Osteoblast (primary cell): ENCODE results near the gene GPR85. TPM values are rescaled to one million over a fixed set of nuclear protein-coding genes. Genes with fewer than 3 reads are reported as not detected.
A peak's percentile ranks its signal among the peaks of the same experiment; 100 is the strongest.

Experiments
- DNase-seq: peaks from one replicate; pipeline ENCODE4 v3.0.0; 2011; ENCODE audit warnings: low spot score, mixed read lengths; ENCODE audit not compliant: insufficient read length; ENCODE audit errors: missing footprints
- H2AFZ ChIP-seq: 2 replicates; pipeline ENCODE4 v1.6.0; 2011; ENCODE audit warnings: mild to moderate bottlenecking, low read length
- H3K27ac ChIP-seq: 2 replicates; pipeline ENCODE4 v1.5.1; 2011; ENCODE audit warnings: mild to moderate bottlenecking, low read depth, low read length, moderate library complexity
- H3K27me3 ChIP-seq: 2 replicates; pipeline ENCODE4 v1.6.0; 2012; ENCODE audit warnings: mild to moderate bottlenecking, control low read depth, inconsistent platforms, low read length, moderate library complexity; ENCODE audit not compliant: insufficient read depth
- H3K36me3 ChIP-seq: 2 replicates; pipeline ENCODE4 v1.5.1; 2011; ENCODE audit warnings: mild to moderate bottlenecking, low read length, control low read depth, moderate library complexity; ENCODE audit not compliant: insufficient read depth
- H3K4me1 ChIP-seq: 2 replicates; pipeline ENCODE4 v1.5.1; 2011; ENCODE audit warnings: mild to moderate bottlenecking, low read length, control low read depth, moderate library complexity; ENCODE audit not compliant: insufficient read depth
- H3K4me2 ChIP-seq: 2 replicates; pipeline ENCODE4 v1.6.0; 2011; ENCODE audit warnings: mild to moderate bottlenecking, low read length; ENCODE audit not compliant: insufficient read depth
- H3K4me3 ChIP-seq: fragments of 200-600 bp; sonication (generic); 3 replicates; pipeline ENCODE4 v1.5.1; 2012; ENCODE audit warnings: mild to moderate bottlenecking, low read length, inconsistent platforms; ENCODE audit not compliant: insufficient read depth
- H3K79me2 ChIP-seq: 2 replicates; pipeline ENCODE4 v1.6.0; 2012; ENCODE audit warnings: mild to moderate bottlenecking, low read length, control low read depth, inconsistent platforms; ENCODE audit not compliant: insufficient read depth
- H3K9me3 ChIP-seq: 2 replicates; pipeline ENCODE4 v1.5.1; 2011; ENCODE audit warnings: low read depth, low read length, control low read depth
- H4K20me1 ChIP-seq: 2 replicates; pipeline ENCODE4 v1.6.0; 2012; ENCODE audit warnings: mild to moderate bottlenecking, low read length, control low read depth; ENCODE audit not compliant: insufficient read depth
- total RNA-seq: library from RNA; depleted of rRNA; stranded (reverse); fragments of >200 nt; gene quantifications from 2 replicates; pipeline ENCODE4 v1.2.3, GENCODE V29; 2012
- TF ChIP-seq, protein P1 (sequence below): IDR thresholded peaks from 2 replicates; pipeline ENCODE4 v1.5.1; 2011; ENCODE audit warnings: mild to moderate bottlenecking, low read depth, low read length, moderate library complexity; ENCODE audit errors: extremely low read depth

Gene GPR85
- total RNA-seq, 1 donor: 7.2 TPM

DNA sequence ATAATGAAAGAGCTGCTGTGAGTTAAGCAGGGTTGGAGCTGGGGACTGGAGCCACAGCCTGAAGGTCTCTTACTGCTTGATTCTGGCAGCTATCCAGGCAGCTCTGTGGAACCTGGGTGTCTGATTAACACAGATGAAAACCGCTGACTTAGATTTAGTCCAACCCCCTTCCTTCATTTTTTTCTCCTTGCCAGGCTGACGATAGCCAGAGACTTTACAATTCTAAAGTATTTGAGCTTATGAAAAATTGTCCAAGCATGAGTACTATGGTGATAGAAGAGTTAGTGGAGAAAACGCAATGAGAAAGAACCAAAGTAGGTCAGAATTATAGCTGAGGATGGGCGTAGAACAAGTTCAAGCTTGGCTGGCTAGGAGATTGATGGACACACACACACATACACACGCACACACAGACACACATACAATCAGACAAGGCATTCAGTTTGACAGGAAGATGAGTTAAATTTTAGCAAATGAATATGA lies 13.5 kb upstream of the GPR85 start:
- H3K27me3 ChIP-seq: no peaks in the 10 kb centered on the region
- peak overlapping the region; percentile 73 for H3K4me2 ChIP-seq
- no peaks in the 10 kb centered on the region for H3K79me2 ChIP-seq
- peak overlapping the region; percentile 23 for H3K4me3 ChIP-seq
- no peaks in the 10 kb centered on the region for H3K36me3 ChIP-seq
- H2AFZ ChIP-seq: peak overlapping the region; percentile 51
- no peaks in the 10 kb centered on the region for H4K20me1 ChIP-seq
- no peaks in the 10 kb centered on the region for H3K4me1 ChIP-seq
- no peak overlapping the region for H3K27ac ChIP-seq
- DNase-seq: no peak
- TF ChIP-seq, protein P1, sequence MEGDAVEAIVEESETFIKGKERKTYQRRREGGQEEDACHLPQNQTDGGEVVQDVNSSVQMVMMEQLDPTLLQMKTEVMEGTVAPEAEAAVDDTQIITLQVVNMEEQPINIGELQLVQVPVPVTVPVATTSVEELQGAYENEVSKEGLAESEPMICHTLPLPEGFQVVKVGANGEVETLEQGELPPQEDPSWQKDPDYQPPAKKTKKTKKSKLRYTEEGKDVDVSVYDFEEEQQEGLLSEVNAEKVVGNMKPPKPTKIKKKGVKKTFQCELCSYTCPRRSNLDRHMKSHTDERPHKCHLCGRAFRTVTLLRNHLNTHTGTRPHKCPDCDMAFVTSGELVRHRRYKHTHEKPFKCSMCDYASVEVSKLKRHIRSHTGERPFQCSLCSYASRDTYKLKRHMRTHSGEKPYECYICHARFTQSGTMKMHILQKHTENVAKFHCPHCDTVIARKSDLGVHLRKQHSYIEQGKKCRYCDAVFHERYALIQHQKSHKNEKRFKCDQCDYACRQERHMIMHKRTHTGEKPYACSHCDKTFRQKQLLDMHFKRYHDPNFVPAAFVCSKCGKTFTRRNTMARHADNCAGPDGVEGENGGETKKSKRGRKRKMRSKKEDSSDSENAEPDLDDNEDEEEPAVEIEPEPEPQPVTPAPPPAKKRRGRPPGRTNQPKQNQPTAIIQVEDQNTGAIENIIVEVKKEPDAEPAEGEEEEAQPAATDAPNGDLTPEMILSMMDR: no peak
- H3K9me3 ChIP-seq: no peaks in the 10 kb centered on the region

DNA sequence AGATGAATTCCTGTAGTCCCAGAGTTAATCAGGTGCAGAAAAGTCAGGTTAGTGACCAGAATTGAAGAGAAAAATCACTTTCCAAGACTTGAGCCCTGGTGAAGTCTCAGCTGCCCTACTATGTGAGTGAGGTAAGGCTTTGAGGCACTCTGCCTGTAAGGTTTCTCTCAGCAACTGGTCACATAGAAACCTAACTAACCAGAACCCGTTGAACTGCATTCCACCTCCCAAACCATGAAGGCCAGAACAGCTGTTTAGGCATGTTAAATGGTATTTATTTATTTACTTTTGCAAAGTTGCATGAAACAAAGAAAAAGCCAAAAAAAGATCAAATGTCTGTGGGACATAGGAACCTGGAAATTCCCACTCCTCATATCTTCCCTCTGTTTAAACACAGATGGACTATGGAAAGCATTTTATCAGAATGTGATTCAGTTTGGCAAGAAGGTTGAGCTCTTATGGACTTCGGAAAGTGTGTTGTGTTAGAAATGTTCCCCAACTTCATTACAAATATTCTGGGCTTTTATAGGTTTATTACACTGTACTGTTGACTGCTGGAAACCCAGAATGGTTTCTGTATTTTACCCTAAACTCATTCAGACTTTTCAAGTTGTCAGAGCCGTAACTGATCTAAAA lies 12.8 kb upstream of the GPR85 start:
- Histone ChIP-seq H3K4me2 (peak overlapping the region; percentile 73), H3K27ac (no peak overlapping the region), H3K4me1 (no peaks in the 10 kb centered on the region), H3K79me2 (no peaks in the 10 kb centered on the region), H3K4me3 (peak overlapping the region; percentile 23), H3K9me3 (no peaks in the 10 kb centered on the region), H3K27me3 (no peaks in the 10 kb centered on the region), H4K20me1 (no peaks in the 10 kb centered on the region), H3K36me3 (no peaks in the 10 kb centered on the region), H2AFZ (peak overlapping the region; percentile 51)
- TF ChIP-seq, protein P1: no peak
- DNase-seq: no peak

DNA sequence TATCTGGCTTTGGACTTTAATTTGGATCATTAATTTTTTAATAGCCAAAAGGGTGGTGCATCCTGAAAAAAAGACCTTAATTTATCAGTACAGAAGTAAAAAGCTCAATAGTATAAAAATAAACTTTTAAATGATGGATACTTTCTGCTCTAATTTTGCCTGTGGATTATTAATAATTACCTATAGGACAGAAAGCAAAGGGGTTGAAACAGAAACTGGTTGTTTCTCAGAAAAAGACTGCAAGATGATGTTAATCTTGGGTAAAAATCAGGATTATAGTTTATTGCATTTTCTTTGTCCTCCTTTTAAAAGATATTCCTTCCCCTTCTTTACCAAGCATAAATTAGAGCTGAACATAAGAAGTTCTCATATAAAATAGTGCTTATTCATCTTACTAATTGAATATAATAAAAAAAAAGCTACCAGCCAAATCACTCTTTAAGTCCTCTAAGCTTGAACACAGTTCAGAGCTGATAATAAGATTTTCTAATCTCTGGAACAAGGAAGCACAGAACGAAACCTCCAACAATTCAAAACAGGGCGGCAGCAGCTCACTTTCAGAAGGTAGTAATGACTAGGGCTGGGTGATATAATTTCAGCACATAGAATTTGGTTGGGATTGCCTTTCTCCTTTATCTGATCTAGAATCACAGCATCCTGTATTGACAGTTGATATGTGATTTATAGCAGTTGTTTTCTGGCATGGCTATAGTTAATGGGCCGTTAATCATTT lies 8.1 kb upstream of the GPR85 start:
- H3K27me3 ChIP-seq: no peaks in the 10 kb centered on the region
- H3K27ac ChIP-seq: no peak overlapping the region
- H3K79me2 ChIP-seq: no peaks in the 10 kb centered on the region
- no peak for DNase-seq
- H3K9me3 ChIP-seq: no peaks in the 10 kb centered on the region
- no peak overlapping the region for H2AFZ ChIP-seq
- TF ChIP-seq, protein P1: no peak
- no peaks in the 10 kb centered on the region for H3K36me3 ChIP-seq
- H3K4me1 ChIP-seq: no peaks in the 10 kb centered on the region
- no peaks in the 10 kb centered on the region for H4K20me1 ChIP-seq
- no peak overlapping the region for H3K4me3 ChIP-seq
- H3K4me2 ChIP-seq: no peak overlapping the region

DNA sequence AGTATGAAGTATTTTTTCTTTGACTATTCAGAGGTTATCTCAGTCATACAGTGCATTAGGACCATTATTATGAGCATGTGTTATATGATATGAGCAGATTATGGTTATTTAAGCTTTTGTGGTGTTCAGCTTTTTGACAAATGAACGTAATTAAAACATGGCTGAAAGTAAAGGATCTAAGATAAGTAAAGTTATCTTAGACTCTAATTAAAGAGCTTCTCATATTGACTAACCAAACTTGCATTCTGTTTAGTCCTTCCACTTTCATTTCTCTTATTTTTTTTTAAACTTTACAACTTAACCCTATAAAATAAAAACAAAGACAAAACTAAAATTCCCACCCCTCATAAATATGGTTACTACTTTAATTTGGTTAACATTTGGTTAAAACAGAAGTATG lies 6.9 kb upstream of the GPR85 start:
- Histone ChIP-seq H3K4me1 (no peaks in the 10 kb centered on the region), H3K27me3 (no peaks in the 10 kb centered on the region), H3K4me2 (no peak overlapping the region), H3K9me3 (no peaks in the 10 kb centered on the region), H3K79me2 (no peaks in the 10 kb centered on the region), H3K36me3 (no peaks in the 10 kb centered on the region), H4K20me1 (no peaks in the 10 kb centered on the region), H3K27ac (no peak overlapping the region), H2AFZ (no peak overlapping the region), H3K4me3 (no peak overlapping the region)
- DNase-seq: no peak
- TF ChIP-seq, protein P1: no peak
